Endothelial cell of umbilical vein (primary cell): ENCODE results near the gene ZC3H7A. TPM values are rescaled to one million over a fixed set of nuclear protein-coding genes. Genes with fewer than 3 reads are reported as not detected.
A peak's percentile ranks its signal among the peaks of the same experiment; 100 is the strongest.

Source experiments
- BruUV-seq: library from RNA; stranded (reverse); fragments of 400-500 nt; replicated peaks from 2 replicates; lab custom pipeline; 2021; lab: Mats Ljungman, UMichigan
- CTCF ChIA-PET: fragments of 300-600, 350-600 bp; sonication (Branson Sonifier 250); formaldehyde crosslinking; loops from one replicate; lab custom pipeline; 2021; ENCODE audit warnings: antibody characterized with exemption, inconsistent platforms; lab: Charles Lee
- POLR2A ChIA-PET: fragments of 300-600, 350-600 bp; sonication (Branson Sonifier 250); formaldehyde crosslinking; loops from one replicate; lab custom pipeline; 2021; ENCODE audit warnings: antibody characterized with exemption, inconsistent platforms; lab: Charles Lee
- DNase-seq: peaks from one replicate; pipeline ENCODE4 v3.0.0-alpha.2; 2011; ENCODE audit warnings: low read depth, low spot score
- FAIRE-seq: peaks from 2 replicates; lab custom pipeline; 2011; peaks lifted over from hg19 to GRCh38; lab: Jason Lieb, UNC
- H2AFZ ChIP-seq: 2 replicates; pipeline ENCODE4 v1.6.0; 2012; ENCODE audit warnings: low read depth, low read length, control low read depth, inconsistent platforms
- H3K27ac ChIP-seq: 2 replicates; pipeline ENCODE4 v1.5.1; 2011; ENCODE audit warnings: low read depth, mild to moderate bottlenecking, control low read depth, low read length, moderate library complexity; ENCODE audit not compliant: insufficient read depth
- H3K27me3 ChIP-seq, 2 experiments: 2 replicates each; pipeline versions ENCODE4 v1.6.0 to v1.6.1; 2011; ENCODE audit warnings: low read length in 2 of 2, mixed read lengths in 1 of 2; ENCODE audit not compliant: control insufficient read depth in 2 of 2, insufficient read depth in 2 of 2
- H3K36me3 ChIP-seq, 2 experiments: 2 replicates in 1 of 2; 3 replicates in 1 of 2; pipeline ENCODE4 v1.5.1; 2011; ENCODE audit warnings: low read length in 2 of 2, mild to moderate bottlenecking in 1 of 2, moderate library complexity in 1 of 2; ENCODE audit not compliant: control insufficient read depth in 2 of 2, insufficient read depth in 2 of 2; ENCODE audit errors: extremely low read depth in 1 of 2
- H3K4me1 ChIP-seq: 3 replicates; pipeline ENCODE4 v1.5.1; 2011; ENCODE audit warnings: mild to moderate bottlenecking, low read length; ENCODE audit not compliant: control insufficient read depth, insufficient read depth; ENCODE audit errors: extremely low read depth
- H3K4me2 ChIP-seq: 2 replicates; pipeline ENCODE4 v1.6.1; 2011; ENCODE audit warnings: low read length, control low read depth, mixed read lengths; ENCODE audit not compliant: insufficient read depth
- H3K4me3 ChIP-seq, 3 experiments: fragments of 200-600 bp in 1 of 3; sonication (generic), shearing (Covaris generic) in 1 of 3; replicated peaks in 1 of 3; 2 replicates each; pipeline ENCODE4 v1.5.1; 2011 to 2016; ENCODE audit warnings: control low read depth in 3 of 3, low read length in 3 of 3, mild to moderate bottlenecking in 2 of 3, inconsistent platforms in 1 of 3, low read depth in 1 of 3, moderate library complexity in 1 of 3; ENCODE audit not compliant: insufficient read depth in 1 of 3
- H3K79me2 ChIP-seq: 2 replicates; pipeline ENCODE4 v1.6.0; 2012; ENCODE audit warnings: low read length, inconsistent platforms; ENCODE audit not compliant: control insufficient read depth, insufficient read depth
- H3K9ac ChIP-seq: replicated peaks from 2 replicates; pipeline ENCODE3; 2011; ENCODE audit warnings: low read length, control low read depth; ENCODE audit not compliant: insufficient read depth; ENCODE audit errors: extremely low read depth
- H3K9me1 ChIP-seq: replicated peaks from 3 replicates; pipeline ENCODE4 v1.6.0; 2011; ENCODE audit warnings: mild to moderate bottlenecking, low read length; ENCODE audit not compliant: control insufficient read depth, insufficient read depth; ENCODE audit errors: extremely low read depth
- H3K9me3 ChIP-seq: replicated peaks from 2 replicates; pipeline ENCODE4 v1.5.1; 2012; ENCODE audit warnings: low read length, inconsistent platforms; ENCODE audit not compliant: control insufficient read depth, insufficient read depth
- H4K20me1 ChIP-seq: replicated peaks from 2 replicates; pipeline ENCODE3; 2011; ENCODE audit warnings: mild to moderate bottlenecking, low read length; ENCODE audit not compliant: control insufficient read depth, insufficient read depth; ENCODE audit errors: extremely low read depth
- CTCF ChIP-seq, 2 donors: IDR thresholded peaks; 1 replicate in 1 of 2; 2 replicates in 1 of 2; pipeline ENCODE4 v1.5.1; 2011; ENCODE audit warnings: low read length in 2 of 2, mild to moderate bottlenecking in 2 of 2, moderate library complexity in 2 of 2, control low read depth in 1 of 2, inconsistent platforms in 1 of 2, low read depth in 1 of 2; ENCODE audit not compliant: insufficient read depth in 1 of 2; ENCODE audit errors: extremely low read depth in 1 of 2
- EZH2 ChIP-seq: IDR thresholded peaks from 2 replicates; pipeline ENCODE4 v1.6.1; 2012; ENCODE audit warnings: borderline replicate concordance, low read depth, mild to moderate bottlenecking, moderate library complexity, low read length, inconsistent platforms; ENCODE audit not compliant: severe bottlenecking
- FOS ChIP-seq: IDR thresholded peaks from 2 replicates; pipeline ENCODE4 v1.6.1; 2011; ENCODE audit warnings: mild to moderate bottlenecking, low read length, moderate library complexity, borderline replicate concordance; ENCODE audit not compliant: insufficient read depth
- GATA2 ChIP-seq: IDR thresholded peaks from 2 replicates; pipeline ENCODE4 v1.7.0; 2011; ENCODE audit warnings: low read depth, mild to moderate bottlenecking, moderate library complexity, mixed read lengths, low read length; ENCODE audit not compliant: insufficient read length, insufficient read depth
- JUN ChIP-seq: IDR thresholded peaks from 2 replicates; pipeline ENCODE4 v1.6.1; 2011; ENCODE audit warnings: borderline replicate concordance, low read depth; ENCODE audit not compliant: insufficient read length, insufficient read depth
- MAX ChIP-seq: IDR thresholded peaks from 2 replicates; pipeline ENCODE4 v1.6.1; 2011; ENCODE audit not compliant: insufficient read depth, insufficient read length
- MYC ChIP-seq: IDR thresholded peaks from one replicate; pipeline ENCODE4 v1.6.1; 2011; ENCODE audit warnings: mild to moderate bottlenecking, low read depth, low read length
- POLR2A ChIP-seq: IDR thresholded peaks from 2 replicates; pipeline ENCODE4 v1.6.1; 2012; ENCODE audit warnings: low read depth, mild to moderate bottlenecking, control low read depth, low read length
- POLR2AphosphoS5 ChIP-seq: IDR thresholded peaks from 2 replicates; pipeline ENCODE4 v1.6.1; 2012; ENCODE audit warnings: low read depth, mild to moderate bottlenecking, control low read depth, low read length, moderate library complexity; ENCODE audit not compliant: insufficient read depth
- dilution Hi-C: fragments of 300-500 bp; cut with MboI; formaldehyde crosslinking; loops from one replicate; pipeline ENCODE4 v1.15.0; 2019; ENCODE audit warnings: low sequenced_read_pairs; ENCODE audit not compliant: extremely low pct_ligation_motif_present
- intact Hi-C: fragments of 100-400 bp; cut with micrococcal nuclease; formaldehyde crosslinking; loops from one replicate; pipeline ENCODE4 v1.10.0; 2022
- polyA plus RNA-seq, 4 experiments: library from polyadenylated mRNA; depleted of rRNA in 3 of 4; stranded (reverse) in 3 of 4; unstranded in 1 of 4; fragments of >200 nt; gene quantifications; 2 replicates each; pipeline versions ENCODE4 v1.2.1 to v1.2.3, GENCODE V29; 2011 to 2012; ENCODE audit warnings: missing spikeins in 1 of 4
- total RNA-seq: library from RNA; stranded (reverse); gene quantifications from 2 replicates; pipeline ENCODE4 v1.2.3, GENCODE V29; 2021

Gene ZC3H7A
- total and polyA plus RNA-seq, 2 donors (not counting 3 experiments of a cell fraction or from before 2014, with no cell fraction given), result 44.1 to 78.0 TPM

- H4K20me1 ChIP-seq, result peaks cover 3% of the 10 kb centered on the region
- peaks cover 0 to 4% of the 10 kb centered on the region in 2 experiments for H3K36me3 ChIP-seq
- ChIA-PET POLR2A (interaction anchor here (0.6 to 1.0 kb wide), 2 partner anchors 10 to 288 kb away, joined by 3 to 4 read pairs; no protein-coding TSS in a partner anchor), CTCF (interaction anchor here (0.9 to 3.3 kb wide), 24 partner anchors 8 to 440 kb away, joined by 3 to 29 read pairs (median 5); partner anchors contain the start of genes GSPT1, RSL1D1 and TXNDC11)
- dilution Hi-C loops (no loop called here), intact Hi-C loops (loop anchor here (1.0 kb wide), 3 partner anchors 13 to 55 kb away; partner anchors contain the start of genes RSL1D1 and TXNDC11)
- TF ChIP-seq JUN (no peak), POLR2A (no peak), EZH2 (no peak), MYC (no peak), MAX (no peak), POLR2AphosphoS5 (no peak), FOS (no peak), CTCF (IDR thresholded peaks at IDR 0.05; ENCODE audit: extremely low read depth in 1 of 2, insufficient read depth in 1 of 2, low read depth in 1 of 2, low read length in 2 of 2) (no peak), GATA2 (no peak)
- no peaks in the 10 kb centered on the region for H3K9me1 ChIP-seq
- peak overlapping the region; percentile 82 to 93 (median 93) for H3K4me3 ChIP-seq
- BruUV-seq, result TSS peak; percentile 30
- peaks cover 32% of the 10 kb centered on the region for H3K4me1 ChIP-seq
- DNase-seq, result peak; percentile 60
- peaks cover 68% of the 10 kb centered on the region for H3K79me2 ChIP-seq
- H3K27ac ChIP-seq, result peak overlapping the region; percentile 87
- peak overlapping the region; percentile 97 for H3K9ac ChIP-seq
- peak; percentile 76 for FAIRE-seq
- no peak overlapping the region for H2AFZ ChIP-seq
- peak overlapping the region; percentile 61 for H3K4me2 ChIP-seq
- no peaks in the 10 kb centered on the region for H3K9me3 ChIP-seq
- H3K27me3 ChIP-seq, result no peaks in the 10 kb centered on the region
Observed at GRCh38 chr16:11796227-11797165, 562 bp downstream of the ZC3H7A start.
